HT1080 (cell line): ENCODE data around the gene QDPR. TPM values are rescaled to one million over a fixed set of nuclear protein-coding genes. Genes with fewer than 3 reads are reported as not detected.
A peak's percentile ranks its signal among the peaks of the same experiment; 100 is the strongest.

Experiments used
- DNase-seq: peaks from one replicate; pipeline ENCODE4 v3.0.0-alpha.2; 2015; ENCODE audit warnings: low read depth
- total RNA-seq: library from RNA; depleted of rRNA; stranded (reverse); fragments of >200 nt; shearing (Covaris generic); gene quantifications from 2 replicates; pipeline ENCODE4 v1.2.3, GENCODE V29; 2014

Gene QDPR
- total RNA-seq, 1 experiment from 2014 or later: 31.5 TPM

DNA sequence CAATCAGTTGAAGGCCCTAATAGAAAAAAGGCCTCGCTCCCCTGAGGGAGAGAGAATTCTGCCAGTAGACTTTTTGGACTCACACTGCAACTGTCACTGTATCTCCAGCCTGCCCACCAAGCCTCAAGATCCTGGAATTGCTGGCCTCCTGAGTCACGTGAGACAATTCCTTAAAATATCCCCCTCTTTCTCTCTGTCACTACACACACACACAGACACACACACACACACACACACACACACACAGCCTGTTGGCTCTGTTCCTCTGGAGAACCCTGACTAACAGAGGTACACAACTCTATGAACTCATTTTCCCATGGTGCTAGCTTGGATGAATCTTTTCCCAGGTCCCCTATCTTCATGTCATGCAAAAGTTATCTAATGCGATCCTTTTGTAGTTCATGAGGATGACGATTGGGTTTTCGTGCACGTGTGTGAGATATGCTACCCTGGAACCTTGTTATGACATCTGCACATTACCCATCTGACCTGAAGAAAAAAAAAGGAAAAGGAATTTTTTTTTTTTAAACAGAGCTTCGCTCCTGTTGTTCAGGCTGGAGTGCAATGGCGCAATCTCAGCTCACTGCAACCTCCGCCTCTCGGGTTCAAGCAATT lies 16.8 kb upstream of the QDPR start:
- DNase-seq: no peak

DNA sequence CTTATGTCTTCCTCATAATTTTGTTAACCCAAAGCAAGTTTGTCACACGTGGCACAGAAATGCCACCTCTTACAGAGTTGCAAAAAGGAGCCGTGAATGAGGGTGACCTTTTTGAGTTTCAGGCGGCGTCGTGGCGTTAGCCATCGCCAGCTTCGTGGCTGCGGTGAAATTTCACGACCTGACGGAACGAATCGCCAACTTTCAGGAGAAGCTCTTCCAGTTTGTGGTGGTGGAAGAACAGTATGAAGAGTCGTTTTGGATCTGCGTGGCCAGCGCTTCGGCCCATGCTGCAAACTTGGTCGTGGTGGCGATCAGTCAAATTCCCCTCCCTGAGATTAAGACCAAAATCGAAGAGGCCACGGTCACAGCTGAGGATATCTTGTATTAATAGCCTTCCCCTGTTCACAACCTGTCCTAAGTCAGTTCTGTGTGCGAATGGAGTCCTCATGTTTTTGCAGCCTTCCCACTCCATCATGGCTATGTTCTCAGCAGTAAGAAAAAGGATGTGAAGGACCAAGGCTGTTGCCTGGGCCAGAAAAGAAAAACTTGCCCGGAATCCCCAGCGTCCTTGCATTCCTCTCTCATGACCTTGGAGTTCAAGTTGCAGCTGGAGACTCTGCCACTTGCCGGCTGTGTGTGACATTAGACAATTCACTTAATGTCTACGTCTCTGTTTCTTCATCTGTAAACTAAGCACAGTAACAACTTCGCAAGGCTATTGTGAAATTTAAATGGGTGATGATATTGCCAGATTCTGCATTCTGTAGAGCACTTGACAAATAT lies 15.0 kb upstream of the QDPR start:
- DNase-seq: no peak

DNA sequence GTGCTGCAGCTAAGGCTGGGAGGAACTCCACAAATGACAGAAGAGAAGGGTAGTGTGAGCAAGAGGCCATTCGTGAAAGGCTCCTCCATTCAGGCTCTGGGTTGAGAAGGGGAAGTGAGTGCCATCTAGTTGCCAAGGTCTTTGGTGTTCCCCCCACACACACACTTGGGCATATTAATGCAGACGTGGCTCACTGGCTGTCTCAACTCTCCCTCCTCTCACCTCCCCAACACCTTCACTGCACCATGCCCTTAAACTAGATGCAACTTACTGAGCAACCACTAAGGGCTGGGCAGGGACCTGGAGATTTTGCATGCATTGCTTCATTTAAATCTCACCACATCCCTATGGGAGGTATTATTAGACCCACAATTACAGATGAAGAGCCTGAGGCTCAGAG lies 11.8 kb upstream of the QDPR start:
- DNase-seq: no peak

DNA sequence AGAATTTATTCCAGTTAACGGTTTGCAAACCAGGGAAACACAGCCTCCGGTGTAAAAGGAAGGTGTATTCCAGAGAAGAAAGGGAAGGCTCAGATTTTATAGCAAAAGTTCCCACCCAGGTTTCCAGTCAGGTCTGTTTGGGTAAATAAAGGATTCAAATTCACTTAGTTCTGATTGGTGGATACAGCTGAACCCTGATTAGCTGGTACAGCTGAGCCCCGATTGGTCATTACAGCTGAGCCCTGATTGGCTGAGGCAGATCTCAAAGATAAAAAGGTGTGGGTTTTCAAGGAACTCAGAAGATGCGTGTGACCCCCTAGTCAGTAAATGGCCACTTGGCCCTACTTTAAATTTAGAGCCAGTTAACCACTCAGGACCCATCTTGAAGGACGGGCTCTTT lies 9.7 kb upstream of the QDPR start:
- DNase-seq: no peak

DNA sequence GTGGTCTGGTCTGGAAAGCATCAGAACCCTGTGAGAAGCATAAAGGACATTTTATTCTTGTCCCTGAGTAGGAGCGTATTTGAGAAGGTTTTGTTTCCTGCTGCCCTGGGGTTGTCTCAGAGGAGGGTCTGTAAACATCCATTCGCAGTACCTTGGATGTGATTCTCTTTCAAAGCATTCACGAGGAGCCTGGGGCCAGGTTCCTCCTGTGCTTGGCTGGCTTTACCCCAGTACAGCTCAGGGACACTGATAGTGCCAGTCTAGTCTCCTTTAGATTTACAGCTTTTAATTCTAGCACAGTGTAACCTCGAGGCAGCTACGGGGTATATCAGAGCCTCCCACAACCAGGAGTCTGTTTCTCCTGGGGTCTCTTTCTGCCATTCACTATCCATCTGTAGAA lies 5.8 kb upstream of the QDPR start:
- no peak for DNase-seq

DNA sequence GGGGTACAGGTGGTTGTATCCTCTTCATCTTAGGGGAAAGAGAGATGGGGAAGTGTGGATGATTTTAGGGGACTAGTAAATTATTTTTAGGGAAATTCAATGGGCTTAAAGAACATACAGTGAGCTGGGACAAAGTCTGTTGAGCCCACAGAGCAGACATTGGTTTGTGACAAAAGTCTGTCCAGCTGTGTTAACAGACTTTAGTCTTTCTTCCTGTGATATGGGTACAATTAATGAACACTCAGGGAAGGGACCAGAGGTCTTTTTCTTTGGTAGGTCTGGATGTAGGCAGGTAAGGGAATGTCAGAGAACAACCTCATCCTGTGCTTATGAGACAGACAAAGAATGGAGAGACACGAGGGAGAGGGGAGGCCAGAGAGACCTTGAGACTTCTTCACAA lies 5.1 kb upstream of the QDPR start:
- no peak for DNase-seq

DNA sequence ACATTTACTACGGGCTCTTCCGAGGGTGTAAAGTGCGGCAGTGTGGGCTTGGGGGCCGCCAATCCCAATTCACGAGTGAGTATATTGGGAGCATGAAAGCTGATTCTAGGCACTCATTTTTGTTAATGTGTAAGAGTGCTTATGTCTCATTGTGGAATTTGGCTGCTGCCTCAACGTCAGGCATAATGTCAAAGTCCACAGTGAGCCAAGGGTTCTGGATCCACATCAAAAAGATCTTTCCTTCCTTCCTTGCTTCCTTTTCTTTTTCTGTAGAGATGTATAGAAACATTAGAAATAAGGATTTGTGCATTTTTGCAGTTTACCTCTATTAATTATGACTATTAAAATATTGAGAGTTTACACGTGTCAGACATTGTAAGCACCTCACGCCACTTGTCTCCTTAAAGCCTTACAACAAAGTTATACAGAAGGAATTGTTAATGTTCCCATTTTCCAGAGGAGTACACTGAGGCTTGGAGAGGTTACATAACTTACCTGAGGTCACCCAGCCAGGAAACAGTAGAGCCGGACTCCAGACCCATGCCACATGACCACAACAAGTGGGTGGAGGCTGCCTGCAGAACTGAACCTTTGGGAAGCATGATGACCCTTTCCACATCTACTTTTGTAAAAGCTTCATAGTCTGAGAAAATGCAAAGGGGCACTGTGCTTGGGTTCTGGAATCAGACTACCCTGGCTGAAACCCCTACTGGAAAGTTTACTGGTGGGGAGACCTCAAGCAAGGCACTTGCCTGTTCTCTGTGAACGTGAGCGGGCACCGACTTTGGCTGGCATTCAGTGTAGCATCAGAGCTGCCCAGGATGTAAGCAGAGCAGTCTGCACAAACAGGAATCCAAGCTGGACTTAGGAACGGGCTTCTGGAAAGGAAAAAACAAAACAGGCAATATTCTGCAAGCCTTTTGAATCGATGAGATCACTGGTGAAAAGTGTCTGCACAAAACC lies 3.8 kb upstream of the QDPR start:
- DNase-seq: no peak

DNA sequence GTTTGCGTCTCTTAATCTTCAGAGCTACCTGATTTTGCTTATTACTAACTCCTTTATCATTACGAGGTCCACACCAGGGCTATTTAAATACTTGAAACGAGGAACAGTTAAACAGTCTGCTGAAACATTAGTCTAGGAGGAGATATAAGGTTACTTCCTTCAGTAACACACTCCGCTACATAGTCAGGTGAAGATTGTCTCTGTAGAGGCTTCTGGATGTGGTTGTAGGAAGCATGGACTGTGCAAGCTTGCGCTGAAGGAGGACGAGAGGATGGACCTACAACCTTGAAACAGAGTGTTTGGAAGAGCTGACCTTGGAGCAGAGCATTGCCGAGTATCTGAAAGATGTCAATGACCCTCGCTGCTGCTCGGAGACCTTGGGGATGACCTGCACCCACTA lies 3.0 kb upstream of the QDPR start, which contains the start of gene CLRN2:
TSS of gene CLRN2 (plus strand) at position 301 of the 400 bp plus-strand sequence. CDS start 102 bp downstream, outside the sequence.
- DNase-seq: no peak

DNA sequence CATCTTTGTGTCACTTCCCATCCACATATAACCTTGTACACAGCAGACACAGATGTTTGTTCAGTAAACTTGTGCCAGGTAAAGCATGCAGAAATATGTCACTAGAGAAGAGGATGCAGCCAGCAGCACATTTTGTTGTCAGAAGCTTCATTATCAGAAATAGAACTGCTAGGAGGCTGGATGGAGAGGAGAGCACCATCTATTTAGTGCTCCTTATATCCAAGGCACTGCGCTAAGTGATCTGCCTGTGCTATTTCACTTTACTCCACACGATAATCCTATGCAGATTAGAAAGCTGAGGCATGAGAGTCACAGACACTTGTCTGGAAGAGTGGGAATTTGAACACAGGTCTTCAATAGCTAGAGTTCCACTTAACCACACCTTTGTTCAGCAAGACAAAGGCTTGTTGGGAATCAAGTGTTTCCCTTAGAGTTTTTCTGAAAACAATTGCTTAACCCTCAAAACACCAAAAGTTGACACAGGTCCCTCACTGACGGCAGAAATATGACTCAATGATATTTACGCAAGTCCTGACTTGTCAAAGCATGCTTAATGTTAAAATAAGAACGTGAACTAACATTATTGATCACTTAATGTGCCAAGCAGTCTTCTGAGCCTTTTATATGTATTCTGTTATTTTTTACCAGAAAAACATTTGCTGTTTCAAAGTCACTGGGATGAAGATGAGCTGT lies 1.2 kb upstream of the QDPR start:
- DNase-seq: no peak

DNA sequence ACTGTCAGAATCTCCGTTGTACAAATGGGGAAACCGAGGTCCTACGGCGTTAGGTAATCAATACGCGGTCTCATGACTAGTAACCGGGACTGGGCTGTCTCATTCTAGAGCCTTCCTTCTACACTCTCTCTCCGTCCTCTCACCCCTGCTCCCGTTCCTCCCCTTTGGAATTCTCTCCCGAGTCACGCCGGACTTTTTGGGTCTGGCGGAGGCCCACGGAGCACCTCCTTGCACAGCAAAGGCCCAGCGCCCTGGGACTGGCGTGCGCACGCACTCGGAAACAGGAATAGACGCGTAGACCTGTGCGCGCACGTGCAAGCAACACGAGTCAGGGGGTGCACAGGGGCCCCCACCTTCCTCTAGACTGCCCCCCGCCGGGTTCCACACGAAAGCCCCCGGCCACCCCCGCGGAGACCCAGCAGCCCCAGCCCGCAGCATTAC lies 361 bp downstream of the QDPR start:
- peak; percentile 17 for DNase-seq

DNA sequence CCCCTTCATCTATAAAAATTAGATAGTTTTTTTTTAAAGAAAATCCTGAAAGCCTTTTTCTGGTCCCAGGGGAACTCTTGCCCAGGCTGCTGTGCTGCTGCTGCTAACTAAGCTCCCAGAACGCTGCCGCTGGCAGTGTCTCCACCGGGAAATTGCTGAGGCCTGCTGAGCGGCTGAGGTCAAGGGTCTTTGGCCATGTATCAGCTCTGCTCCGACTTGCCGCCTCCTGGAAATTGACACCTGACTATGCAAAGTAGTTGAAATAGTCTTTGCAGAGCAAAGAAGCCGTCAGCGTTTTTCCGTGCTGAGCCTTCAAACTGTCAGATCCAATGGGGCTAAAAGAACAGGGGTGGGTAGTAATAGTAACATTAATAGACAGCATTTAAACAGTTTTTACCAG lies 839 bp downstream of the QDPR start:
- DNase-seq: no peak

DNA sequence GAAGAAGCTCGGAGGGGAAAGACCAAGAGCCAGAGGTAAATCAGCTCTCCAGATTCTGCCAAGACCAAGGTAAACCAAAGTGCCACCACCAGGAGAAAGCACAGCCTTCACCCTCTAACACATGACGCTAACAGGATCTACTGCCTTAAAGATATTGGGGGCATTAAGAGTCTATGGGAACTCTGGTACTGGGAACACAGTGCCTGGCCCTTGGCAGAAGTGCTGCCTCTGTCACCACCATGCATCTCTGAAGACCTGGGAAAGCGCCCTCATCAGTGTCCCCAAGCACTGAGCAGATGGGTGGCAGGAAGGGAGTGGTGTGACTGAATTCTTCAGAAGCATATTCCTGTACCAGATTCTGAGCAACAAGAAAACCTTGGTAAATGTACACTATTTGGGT lies 1.3 kb downstream of the QDPR start:
- DNase-seq: no peak

DNA sequence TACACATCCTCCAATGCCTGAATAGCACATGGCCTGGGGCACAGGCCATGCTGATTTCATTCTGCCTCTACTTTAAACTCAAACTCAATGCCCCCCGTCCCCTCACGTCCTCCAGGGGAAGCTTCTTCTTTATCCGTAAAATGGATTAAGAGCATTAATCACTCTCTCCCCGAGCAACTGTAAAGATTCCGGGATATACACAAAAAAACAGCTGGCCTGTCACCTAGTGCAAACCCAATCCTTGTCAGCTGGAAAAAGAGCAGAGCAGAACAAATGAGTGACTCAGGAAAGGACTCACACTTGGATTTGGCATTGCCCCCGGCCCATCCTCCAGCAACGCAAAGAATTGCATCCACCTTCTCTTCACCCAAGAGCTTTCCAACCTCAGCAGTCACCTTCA lies 7.8 kb downstream of the QDPR start:
- no peak for DNase-seq

DNA sequence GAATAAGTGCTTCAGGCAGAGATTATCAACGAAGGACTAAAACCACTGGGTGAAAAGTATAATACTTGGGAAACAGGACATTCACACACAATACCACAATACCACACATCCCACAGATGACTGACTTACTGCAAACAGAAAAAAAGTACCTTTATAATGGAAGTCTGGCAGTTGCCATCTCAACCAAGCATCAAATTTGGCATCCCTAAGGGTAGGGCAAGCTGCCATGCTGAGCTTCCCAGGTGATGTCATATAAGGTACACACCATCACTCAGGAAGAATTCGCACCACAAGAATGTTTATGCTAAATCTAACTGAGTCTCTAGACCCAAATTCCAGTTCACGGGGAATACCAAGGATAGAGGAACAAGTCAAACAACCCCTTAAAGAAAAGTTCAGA lies 9.1 kb downstream of the QDPR start:
- DNase-seq: peak; percentile 29

DNA sequence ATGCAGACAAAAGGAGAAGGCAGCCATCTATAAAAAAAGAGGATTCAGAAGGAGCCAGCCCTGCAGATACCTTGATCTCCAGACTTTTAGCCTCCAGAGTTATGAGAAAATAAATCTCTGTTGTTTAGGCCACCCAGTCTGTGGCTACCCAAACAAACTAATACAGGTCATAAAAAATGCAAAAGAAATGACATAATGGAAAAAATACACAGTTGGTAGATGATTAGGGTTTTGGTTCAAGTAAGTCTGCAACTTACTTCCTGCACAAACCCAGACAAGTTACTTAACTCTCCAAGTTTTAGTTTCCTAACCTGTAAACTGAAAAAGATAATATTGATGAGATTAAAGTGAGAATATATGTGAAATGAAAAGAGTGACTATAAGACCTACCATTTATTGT lies 11.3 kb downstream of the QDPR start:
- no peak for DNase-seq

DNA sequence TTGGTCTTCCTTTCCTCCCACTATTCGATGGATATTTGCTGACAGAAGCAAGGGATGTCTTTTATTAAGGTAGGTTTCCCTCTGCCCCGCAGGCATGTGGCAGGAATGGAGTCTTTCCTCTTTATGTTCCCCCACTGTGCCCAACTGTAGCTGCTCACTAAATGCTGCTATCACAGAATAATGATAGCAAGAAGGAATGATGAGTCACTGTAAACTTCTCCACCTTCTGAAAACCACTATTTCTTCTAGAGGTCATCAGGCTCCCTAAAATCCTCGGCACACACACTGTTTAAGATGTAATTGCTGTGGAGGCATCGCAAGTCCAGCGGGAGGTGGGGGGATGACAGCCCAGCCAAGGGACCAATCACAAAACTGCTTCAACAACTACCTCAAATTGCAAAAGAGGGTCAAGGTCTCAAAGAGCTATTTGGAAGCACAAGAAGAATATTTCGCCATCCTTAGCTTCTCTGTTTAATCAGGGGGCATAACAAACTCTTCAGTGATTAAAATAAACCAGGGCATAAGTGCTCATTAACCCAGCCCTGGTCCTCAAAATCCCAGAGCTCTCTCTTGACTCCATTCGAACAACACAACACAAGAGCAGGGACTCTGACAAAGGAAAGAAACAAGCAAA lies 13.9 kb downstream of the QDPR start:
- DNase-seq: no peak

DNA sequence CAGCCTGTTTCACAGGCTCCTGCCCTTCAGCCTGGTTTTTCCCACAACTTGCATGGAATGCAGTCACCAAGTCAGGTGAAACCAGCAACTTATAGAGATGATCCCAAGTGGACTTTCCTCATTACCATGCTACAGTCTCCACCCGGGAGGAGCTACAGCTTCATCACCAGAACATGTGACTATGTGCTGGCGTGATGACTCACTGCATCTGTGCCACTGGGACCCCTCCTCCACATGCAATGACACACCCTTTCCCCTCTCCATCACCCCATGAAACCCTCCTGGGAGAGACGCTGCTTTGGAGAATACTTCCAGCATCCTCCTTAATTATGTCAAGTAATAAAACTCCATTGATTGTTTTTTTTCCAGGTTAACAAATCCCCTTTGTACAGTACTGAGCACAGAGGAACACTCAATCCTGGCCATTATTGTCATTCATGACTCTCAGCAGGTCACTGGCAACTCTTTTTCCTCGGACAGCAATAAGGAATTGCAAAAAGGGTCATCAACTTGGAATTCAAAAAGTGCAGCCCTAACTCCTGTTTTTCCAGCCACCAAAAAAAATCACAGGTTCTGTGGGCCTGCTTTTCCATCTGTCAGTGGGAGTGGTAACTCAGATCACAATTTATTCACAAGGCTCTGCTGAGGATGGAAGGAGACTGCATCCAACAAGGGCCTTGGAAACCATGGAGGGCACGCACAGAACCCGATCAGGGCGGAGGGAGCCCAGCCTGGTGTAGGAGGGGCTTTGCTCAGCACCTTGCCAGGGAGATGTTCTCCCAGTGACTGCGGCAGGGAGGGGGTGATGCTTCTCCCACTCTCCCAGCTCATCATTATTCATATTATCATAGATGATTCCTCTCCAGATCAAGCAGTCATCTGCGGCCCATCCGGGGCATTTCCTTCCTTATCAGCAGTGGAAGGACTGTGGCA lies 17.4 kb downstream of the QDPR start:
- DNase-seq: peak; percentile 91

DNA sequence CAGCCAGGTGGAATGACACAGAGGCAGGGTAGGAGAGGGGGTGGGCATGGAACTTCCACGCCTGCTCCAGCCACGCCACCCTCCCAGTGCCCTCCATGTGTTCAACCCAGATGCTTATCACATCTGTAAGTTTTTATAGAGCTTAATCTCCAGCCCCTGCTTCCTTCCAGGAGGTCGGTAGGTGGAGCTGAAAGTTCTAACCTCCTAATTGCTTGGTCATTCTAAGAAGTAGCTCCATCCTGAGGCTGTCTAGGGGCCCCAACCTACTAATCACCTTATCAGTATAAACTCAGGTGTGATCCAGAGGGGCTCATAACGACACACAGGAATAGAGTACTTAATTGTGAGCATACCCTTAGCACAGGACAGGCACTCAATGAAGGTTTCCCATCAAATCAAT lies 18.3 kb downstream of the QDPR start:
- DNase-seq: no peak

DNA sequence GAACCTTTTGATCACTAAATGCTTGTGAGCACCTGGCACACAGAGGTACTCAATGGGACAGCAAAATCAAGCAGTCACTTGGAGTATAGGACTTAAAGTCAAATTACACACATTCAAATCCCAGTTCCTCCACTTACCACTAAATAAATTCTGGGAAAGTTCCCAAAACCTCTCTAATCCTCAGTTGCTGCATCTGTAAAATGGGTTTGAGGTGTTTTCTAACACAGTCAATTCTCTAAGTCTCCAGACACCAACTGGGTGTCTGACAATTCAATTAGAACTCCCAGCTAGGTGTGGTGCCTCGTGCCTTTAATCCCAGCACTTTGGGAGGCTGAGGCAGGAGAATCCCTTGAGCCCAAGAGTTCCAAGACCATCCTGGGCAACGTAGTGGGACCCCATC lies 19.0 kb downstream of the QDPR start:
- no peak for DNase-seq
